Measurements from ENCODE around the gene DDX39B.
"Not testable (repeated sequence)": the region's sequence is repeated elsewhere in the genome, so short reads cannot be mapped to it uniquely, and the experiment has no call there.

DDX39B gene

GRCh38 chr6:31525932-31526591 is 15.7 kb downstream of the DDX39B start:
- no peak for DNase-seq

DNA sequence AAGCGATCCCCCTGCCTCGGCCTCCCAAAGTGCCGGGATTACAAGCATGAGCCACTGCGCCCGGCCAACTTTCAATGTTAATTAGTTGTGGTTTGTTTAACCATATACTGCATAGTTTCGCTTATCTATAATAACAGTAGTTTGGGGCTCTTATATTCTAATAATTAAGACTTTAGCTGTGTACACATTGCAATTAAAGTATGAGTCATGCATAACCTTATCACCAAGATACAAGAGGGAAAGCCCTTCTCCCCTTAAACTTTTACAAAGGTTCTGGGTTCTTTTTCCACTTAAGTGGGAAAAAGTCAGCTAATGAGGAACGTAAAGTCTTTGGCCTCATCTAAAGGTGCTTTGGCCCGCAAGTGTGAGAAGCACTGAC is 16.3 kb downstream of the DDX39B start:
- DNase-seq: no peak

GRCh38 chr6:31521835-31522234 is 20.0 kb downstream of the DDX39B start:
- DNase-seq: no peak

DNA sequence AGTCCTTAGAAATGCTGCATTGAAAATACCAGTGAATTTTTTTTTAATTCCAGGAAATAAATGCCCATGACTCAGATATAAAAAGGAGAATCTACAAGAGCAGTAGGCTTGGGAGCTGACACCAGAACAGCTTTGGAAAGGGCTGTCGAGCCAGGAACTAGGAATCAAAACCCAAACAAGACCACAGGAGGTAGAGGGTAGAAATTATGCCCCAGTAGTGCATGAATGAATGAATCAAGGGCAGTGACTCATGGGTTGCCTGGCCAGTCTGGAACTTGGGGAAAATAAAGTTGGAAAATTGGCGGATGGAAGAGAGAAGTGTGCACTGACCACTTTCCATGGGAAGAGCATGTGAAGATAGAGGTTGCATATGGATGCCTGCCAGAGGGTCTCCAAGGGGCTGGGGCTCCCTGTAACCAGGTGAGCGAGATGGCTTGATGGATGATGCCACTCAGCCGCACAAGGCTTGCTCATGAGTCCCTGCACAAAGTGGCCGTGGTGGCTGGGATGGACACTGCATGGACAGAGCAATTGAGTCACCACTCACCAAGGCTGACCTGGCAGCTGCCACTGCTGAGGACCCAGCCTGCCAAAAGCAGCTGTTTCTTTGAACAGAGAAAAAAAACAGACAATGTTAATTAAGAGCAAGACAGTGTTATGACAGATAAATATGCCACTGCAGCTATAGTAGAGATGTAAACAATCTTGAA is 28.2 kb downstream of the DDX39B start:
- no peak for DNase-seq

DNA sequence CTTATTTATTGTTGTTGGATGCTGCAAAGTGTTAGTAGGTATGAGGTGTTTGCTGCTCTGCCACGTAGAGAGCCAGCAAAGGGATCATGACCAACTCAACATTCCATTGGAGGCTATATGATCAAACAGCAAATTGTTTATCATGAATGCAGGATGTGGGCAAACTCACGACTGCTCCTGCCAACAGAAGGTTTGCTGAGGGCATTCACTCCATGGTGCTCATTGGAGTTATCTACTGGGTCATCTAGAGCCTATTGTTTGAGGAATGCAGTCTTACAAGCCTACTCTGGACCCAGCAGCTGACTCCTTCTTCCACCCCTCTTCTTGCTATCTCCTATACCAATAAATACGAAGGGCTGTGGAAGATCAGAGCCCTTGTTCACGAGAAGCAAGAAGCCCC is 31.8 kb downstream of the DDX39B start:
- no peak for DNase-seq

- DNase-seq: not testable (repeated sequence)
These were observed 32.8 kb downstream of the DDX39B start for GRCh38 chr6:31509036-31509435.

DNA sequence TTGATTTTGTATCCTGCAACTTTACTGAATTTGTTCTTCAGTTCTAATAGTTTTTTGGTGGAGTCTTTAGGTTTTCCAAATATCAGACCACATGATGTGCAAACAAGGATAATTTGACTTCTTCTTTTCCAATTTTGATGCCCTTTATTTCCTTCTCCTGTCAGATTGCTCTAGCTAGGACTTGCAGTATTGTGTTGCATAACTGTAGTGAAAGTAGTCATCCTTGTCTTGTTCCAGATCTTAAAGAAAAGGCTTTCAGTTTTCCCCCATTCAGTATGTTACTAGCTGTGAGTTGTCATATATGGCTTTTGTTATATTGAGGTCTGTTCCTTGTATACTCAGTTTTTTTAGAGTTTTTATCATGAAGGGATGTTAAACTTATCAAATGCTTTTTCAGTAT is 39.2 kb downstream of the DDX39B start:
- peak; percentile 48 to 51 for DNase-seq

DNA sequence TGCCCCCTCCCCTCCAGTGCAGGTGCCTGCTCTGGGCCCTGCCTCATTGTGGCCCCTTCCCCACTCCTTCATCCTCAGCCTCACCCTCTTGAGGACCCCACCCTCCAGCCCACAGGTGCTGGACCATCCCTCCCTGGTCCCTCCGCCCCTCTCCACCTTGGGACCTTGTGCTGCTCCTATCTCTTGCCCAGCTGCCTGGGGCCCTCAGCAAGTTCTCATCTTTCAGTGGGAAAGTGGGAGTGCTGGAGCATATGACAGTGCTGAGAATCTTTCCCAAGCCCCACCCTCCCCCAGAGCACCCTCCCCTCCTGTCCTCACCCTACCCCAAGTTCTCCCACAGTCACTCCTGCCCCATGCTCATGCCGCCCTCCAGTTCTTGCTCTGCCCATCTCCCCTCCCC is 42.2 kb downstream of the DDX39B start:
- not testable (repeated sequence) for DNase-seq

GRCh38 chr6:31498748-31499147 is 43.1 kb downstream of the DDX39B start:
- no peak for DNase-seq

DNA sequence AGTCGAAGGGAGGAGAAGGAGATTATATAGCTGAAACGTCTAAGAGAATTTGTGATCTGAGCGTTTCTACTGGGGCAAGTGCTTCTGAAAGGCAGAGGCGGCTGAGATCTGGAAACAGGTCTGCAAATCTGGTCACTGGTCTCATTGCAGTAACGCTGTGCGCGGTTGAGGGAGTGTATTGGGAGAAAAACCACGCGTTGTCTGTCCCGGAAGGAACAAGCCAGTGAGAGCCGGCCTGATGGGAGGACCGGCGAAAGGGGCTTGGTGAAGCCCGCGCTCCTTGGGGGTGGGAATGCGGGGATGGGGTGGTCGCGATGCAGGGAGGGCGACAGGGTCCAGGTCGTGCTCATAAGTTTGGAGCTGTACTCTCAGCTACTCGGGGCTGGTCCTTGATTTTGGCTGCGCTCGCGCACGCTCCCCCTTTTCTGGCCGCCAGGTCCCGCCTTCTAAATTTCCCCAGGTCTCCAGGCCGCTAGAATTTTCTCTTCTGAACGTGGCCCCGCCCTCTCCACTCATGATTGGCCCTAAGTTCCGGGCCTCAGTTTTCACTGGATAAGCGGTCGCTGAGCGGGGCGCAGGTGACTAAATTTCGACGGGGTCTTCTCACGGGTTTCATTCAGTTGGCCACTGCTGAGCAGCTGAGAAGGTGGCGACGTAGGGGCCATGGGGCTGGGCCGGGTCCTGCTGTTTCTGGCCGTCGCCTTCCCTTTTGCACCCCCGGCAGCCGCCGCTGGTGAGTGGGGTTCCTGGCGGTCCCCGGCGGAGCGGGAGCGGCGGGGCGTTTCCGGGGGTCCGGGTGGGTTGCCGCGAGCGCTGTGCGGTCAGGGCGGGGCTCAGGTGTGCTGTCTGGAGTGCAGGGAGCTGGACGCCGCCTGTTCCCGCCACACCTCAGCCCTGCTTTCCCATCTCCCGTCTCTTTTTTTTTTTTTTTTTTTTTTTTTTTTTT is 44.0 kb downstream of the DDX39B start, which contains the start of gene MICB:
Gene MICB (plus strand): TSS at position 615 of the 946 bp plus-strand sequence. CDS start 49 bp downstream, at position 664.
- peak; percentile 95 for DNase-seq

GRCh38 chr6:31496826-31497225 is 45.0 kb downstream of the DDX39B start:
- DNase-seq: not testable (repeated sequence)

GRCh38 chr6:31495580-31495979 is 46.2 kb downstream of the DDX39B start:
- DNase-seq: no peak

- DNase-seq: peak; percentile 82 to 87
These were observed 47.7 kb downstream of the DDX39B start for GRCh38 chr6:31493875-31494694.

DNA sequence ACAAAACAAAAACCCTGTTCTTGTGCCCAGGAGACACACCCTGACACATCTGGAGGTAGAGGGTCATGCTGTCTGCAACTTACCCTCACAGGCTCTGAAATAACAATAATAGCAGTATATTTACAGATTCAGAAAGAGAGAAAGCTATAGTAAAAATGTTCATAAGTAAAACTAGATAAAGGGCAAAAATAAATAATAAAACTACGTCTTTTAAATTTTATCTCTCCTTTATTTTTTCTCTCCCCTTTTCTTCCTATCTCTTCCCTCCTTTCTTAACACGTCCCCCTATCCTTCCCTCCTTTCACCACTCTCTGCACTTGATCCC is 48.3 kb downstream of the DDX39B start:
- DNase-seq: not testable (repeated sequence)

GRCh38 chr6:31490115-31490873 is 51.5 kb downstream of the DDX39B start:
- DNase-seq: no peak

- no peak for DNase-seq
These were observed 52.7 kb downstream of the DDX39B start for GRCh38 chr6:31489086-31489485.

GRCh38 chr6:31487674-31488073 is 54.1 kb downstream of the DDX39B start:
- DNase-seq: not testable (repeated sequence)

DNA sequence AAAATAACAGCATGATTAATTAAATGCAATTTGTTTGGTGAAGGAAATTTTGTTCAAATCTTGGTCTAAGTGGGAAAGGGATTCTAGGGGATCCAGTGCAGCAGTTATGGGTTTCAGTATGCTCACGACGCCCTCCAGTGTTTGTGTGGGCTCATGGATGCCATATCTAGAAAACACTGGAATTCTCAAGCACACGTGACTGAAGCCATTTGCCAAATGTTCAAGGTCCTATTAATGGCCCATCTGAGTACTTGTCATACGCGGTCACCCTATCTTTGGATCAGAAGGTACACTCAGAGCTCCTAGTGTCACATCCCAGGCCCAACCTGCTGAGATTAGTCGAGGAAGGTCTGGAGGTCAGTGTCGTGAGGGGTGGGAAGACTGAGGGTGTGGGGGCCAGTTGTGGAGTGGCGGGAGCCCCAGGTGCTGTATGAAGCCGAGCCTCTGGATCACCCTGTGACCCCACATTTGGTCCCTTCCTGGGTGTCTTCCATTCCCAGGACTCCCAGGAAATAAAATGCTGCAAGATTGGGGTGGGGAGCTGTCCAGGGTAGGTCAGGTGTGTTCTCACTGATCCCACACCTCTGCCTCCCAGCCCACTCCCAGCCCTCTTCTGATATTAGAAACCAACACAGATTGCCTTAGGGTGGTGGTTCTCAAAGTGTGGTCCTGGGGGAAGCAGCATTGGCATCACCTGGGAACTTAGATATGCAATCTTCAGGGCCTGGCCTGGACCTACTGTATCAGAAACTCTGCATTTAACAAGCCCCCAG is 55.6 kb downstream of the DDX39B start:
- DNase-seq: not testable (repeated sequence)

DNA sequence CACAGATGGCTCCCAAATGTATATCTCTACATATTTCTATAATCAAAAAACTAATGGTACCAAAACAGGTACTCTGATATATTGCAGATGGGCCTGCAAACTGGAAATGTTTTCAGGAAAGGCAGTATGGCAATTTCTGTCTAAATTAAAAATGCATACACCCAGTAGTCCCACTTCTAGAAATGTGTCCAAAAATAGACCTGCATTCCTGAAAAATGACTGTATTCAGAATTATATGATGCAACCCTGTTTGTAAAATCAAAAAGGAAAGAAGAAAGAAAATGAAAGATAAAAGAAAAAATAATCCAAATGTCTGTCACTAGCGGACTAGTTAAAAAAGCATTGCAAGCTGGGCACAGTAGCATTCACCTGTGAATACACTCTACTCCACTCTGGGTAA is 56.7 kb downstream of the DDX39B start:
- no peak for DNase-seq

- no peak for DNase-seq
These were observed 58.4 kb downstream of the DDX39B start for GRCh38 chr6:31483392-31483791.

- DNase-seq: no peak
These were observed 61.2 kb downstream of the DDX39B start for GRCh38 chr6:31480574-31480973.
